ENCODE results near the gene SGTA. TPM values are rescaled to one million over a fixed set of nuclear protein-coding genes. Genes with fewer than 3 reads are reported as not detected.

SGTA gene
- total RNA-seq, 1 donor from 2014 or later = 106 TPM

DNA sequence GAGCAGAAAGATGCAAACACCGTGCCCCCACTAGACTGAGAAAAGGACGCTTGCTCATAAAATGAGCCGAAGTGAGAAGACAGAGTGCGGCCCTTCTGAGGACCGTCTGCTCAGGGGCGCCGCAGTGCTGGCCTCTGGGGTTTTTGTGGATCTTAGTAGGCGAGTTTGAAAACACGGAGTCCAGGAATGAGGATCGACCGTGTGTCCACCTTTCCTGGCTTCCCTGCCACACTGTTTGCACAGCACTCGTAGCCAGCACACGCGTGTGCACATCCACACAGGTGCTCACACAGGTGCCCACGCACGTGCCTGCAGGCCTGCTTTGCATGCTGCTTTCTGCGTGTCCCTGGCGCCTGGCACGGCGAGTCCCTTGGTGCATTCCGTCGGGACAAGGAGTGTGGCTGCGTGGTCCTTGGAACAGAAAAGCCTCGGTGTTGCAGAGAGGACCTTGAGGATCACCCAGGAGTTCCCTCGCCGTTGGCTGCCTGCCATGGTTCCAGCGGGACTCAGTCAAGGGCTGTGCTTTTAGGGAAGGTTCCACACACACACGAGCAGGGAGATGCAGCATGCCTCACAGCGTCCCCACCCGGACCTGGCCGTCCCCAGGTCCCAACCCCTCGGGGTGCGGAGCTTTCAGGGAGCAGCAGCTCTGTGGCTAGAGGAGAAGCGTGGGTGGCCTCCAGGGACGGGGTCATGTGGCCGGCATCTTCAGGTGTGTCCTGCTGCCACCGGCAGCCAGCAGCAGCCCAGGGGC is 26.5 kb upstream of the SGTA start:
- TF ChIP-seq, protein P1, sequence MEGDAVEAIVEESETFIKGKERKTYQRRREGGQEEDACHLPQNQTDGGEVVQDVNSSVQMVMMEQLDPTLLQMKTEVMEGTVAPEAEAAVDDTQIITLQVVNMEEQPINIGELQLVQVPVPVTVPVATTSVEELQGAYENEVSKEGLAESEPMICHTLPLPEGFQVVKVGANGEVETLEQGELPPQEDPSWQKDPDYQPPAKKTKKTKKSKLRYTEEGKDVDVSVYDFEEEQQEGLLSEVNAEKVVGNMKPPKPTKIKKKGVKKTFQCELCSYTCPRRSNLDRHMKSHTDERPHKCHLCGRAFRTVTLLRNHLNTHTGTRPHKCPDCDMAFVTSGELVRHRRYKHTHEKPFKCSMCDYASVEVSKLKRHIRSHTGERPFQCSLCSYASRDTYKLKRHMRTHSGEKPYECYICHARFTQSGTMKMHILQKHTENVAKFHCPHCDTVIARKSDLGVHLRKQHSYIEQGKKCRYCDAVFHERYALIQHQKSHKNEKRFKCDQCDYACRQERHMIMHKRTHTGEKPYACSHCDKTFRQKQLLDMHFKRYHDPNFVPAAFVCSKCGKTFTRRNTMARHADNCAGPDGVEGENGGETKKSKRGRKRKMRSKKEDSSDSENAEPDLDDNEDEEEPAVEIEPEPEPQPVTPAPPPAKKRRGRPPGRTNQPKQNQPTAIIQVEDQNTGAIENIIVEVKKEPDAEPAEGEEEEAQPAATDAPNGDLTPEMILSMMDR (conservative IDR thresholded peaks at IDR 0.05; ENCODE audit: low read depth, low read length) = no peak
- no peak for DNase-seq (ENCODE audit: low read depth)
- no peak overlapping the region for H3K4me3 ChIP-seq (ENCODE audit: low read depth, low read length)

DNA sequence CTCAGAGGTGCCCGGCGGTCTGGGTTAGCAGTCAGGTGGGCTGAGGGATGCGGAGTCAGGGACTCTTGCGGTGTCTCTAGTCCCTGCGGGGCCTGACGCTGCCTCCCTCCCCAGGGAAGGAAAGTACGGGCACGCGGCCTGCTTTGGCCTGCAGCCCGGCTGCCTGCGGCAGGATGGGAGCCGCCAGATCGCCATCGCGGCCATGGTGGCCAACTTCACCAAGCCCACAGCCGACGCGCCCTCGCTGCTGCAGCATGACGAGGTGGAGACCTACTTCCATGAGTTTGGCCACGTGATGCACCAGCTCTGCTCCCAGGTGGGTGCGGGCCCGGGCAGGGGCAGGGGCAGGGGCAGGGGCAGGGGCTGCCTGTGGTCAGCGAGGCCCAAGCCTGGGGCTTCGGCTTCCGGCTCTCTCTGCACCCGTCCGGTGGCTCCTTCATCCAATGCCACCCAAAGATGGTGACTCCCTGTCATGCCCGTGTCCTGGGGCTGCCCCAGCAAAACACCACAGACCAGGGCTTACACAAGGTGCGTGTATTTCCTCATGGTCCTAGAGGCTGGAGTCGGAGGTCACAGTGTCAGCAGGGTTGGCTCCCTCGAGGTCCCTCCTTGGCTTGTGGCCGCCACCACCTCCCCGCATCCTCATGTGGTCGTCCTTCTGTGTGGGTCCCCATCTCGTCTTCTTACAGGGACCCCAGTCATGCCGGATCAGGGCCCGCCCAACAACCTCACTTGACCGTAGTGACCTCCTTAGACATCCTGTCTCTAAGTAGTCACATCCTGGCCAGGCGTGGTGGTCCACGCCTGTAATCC is 25.3 kb upstream of the SGTA start:
- H3K4me3 ChIP-seq (ENCODE audit: low read depth, low read length) = no peak overlapping the region
- no peak for DNase-seq (ENCODE audit: low read depth)
- TF ChIP-seq, protein P1 (conservative IDR thresholded peaks at IDR 0.05; ENCODE audit: low read depth, low read length) = no peak

DNA sequence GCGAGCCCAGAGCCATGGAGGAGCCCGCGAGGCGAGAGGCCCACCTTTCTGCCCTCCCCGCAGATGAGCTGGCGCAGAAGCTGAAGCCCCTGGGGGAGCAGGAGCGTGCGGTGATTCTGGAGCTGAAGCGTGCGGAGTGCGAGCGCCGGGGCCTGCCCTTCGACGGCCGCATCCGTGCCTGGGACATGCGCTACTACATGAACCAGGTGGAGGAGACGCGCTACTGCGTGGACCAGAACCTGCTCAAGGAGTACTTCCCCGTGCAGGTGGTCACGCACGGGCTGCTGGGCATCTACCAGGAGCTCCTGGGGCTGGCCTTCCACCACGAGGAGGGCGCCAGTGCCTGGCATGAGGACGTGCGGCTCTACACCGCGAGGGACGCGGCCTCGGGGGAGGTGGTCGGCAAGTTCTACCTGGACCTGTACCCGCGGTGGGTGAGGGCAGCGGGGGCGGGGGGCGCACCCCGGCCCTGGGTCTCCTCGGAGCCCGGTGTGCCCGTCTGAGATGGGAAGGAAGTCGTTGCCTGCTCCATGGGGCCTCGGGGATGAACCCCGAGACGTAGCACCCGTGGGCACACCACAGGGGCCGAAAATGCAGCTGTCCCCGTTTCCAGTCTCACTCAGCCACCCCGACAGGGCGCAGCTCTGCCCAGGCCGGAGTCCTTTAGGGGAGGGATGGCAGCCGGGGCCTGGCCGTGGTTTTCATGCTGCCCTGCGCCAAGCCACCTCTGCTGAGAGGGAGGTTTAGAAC is 24.5 kb upstream of the SGTA start:
- no peak for DNase-seq (ENCODE audit: low read depth)
- no peak overlapping the region for H3K4me3 ChIP-seq (ENCODE audit: low read depth, low read length)
- TF ChIP-seq, protein P1 (conservative IDR thresholded peaks at IDR 0.05; ENCODE audit: low read depth, low read length) = no peak

DNA sequence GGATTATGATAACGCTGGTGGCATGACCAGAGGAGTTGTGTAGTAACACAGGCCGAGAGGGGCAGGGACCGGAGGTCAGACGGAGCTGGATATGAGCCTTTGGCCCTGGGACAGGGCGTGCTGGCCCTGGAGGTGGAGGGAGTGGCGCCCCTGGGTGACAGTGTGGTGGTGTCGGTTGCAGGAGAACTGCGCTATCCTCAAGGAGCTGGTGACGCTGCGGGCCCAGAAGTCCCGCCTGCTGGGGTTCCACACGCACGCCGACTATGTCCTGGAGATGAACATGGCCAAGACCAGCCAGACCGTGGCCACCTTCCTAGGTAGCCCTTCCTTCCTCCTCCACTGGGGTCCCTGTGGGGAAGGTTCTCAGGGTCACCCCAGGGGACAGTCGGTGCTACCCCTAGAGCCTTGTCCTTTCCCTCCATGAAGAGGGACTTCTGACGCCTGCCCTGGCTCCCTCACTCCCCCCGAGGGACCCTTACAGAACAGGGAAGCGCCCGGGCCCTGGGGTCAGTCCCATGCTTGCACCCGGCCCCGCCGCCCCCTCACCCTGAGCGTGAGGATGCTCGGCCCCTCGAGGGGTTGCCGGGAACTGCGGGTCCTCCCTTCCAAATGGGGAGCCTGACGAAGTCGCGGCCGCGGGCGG is 23.8 kb upstream of the SGTA start:
- TF ChIP-seq, protein P1 (conservative IDR thresholded peaks at IDR 0.05; ENCODE audit: low read depth, low read length) = no peak
- no peak for DNase-seq (ENCODE audit: low read depth)
- no peak overlapping the region for H3K4me3 ChIP-seq (ENCODE audit: low read depth, low read length)

DNA sequence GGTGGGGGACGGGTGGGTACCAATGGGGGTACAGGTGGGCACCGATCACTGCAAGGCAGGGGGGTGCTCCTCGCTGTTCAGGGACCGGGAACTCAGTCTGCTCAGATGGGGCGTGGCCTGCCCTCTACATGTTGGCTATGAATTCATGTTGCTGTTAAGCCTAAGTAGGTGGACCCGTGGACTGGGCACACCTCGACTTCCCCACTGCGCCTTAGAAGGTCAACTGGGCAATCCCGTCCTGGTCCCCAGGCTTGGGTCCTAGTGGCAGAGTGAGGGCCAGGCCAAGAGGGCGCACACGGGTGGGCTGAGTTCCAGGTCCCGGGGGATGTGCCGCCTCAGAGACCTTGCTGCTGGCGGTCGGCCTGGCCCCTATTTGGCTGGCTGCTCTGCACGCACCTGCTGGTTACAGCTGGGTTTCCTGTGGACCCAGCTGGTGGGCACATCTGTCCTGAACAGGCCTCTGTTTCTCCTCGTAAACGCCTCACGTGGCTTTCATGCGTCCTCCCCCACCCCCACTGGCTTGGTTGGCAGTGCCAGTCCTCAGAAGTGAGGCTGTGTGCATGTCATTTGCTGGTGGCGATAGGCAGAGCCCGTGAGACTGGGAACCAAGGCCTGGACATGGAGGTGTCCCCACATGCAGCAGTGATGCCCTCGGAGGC is 23.0 kb upstream of the SGTA start:
- H3K4me3 ChIP-seq (ENCODE audit: low read depth, low read length) = no peak overlapping the region
- TF ChIP-seq, protein P1 (conservative IDR thresholded peaks at IDR 0.05; ENCODE audit: low read depth, low read length) = no peak
- DNase-seq (ENCODE audit: low read depth) = no peak

DNA sequence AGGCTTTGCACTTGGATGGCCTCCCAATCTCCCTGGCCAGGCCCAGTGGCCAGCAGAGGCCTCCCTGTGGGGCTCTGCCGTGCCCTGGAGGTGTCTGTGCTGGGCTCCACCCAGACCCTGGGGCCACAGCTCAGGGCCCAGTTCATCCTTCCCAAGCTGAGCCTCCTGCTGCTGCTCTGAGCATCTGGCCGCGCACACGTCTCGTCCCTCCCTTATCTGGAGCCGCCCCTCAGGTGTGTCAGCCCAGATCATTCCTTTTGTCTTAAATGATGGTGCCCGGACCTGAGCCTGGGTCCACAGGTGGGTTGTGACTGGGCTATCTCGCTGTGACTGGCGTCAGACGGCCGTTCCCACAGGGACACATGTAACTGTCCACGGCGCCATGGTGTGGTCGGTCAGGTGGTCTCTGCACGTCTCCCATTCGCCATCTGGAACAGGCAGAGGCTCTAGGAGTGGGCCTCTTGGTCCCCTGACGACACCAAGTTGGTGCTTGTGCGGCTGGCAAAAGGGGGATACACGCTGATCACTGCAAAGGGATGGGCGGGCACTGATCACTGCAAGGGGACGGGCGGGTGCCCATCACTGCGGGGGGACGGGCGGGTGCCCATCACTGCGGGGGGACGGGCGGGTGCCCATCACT is 22.3 kb upstream of the SGTA start:
- no peak overlapping the region for H3K4me3 ChIP-seq (ENCODE audit: low read depth, low read length)
- no peak for DNase-seq (ENCODE audit: low read depth)
- TF ChIP-seq, protein P1 (conservative IDR thresholded peaks at IDR 0.05; ENCODE audit: low read depth, low read length) = no peak

Data from epithelial cell of proximal tubule (primary cell).